NCI-H2081 treated with DMSO at 0.1 percent for 48 hours (cell line): ENCODE measurements around the gene KLF2.
"Not testable (repeated sequence)": the region's sequence is repeated elsewhere in the genome, so short reads cannot be mapped to it uniquely, and the experiment has no call there.

Source experiments
- DNase-seq: peaks from one replicate; lab custom pipeline; 2025; lab: John Stamatoyannopoulos, UW

Gene KLF2

GRCh38 chr19:16338470-16339360 lies 14.1 kb downstream of the KLF2 start:
- DNase-seq = no peak

- DNase-seq = no peak
Observed at GRCh38 chr19:16339361-16339725, 14.7 kb downstream of the KLF2 start.

GRCh38 chr19:16340092-16340491 lies 15.5 kb downstream of the KLF2 start:
- DNase-seq = no peak

- DNase-seq = no peak
Observed at GRCh38 chr19:16340654-16341053, 16.0 kb downstream of the KLF2 start.

- DNase-seq = no peak
Observed at GRCh38 chr19:16342002-16342715, 17.5 kb downstream of the KLF2 start.

GRCh38 chr19:16343156-16343555 lies 18.5 kb downstream of the KLF2 start:
- DNase-seq = no peak

- DNase-seq = no peak
Observed at GRCh38 chr19:16345457-16345856, 20.8 kb downstream of the KLF2 start.

GRCh38 chr19:16347099-16347498 lies 22.5 kb downstream of the KLF2 start:
- not testable (repeated sequence) for DNase-seq

- DNase-seq = no peak
Observed at GRCh38 chr19:16347706-16348105, 23.1 kb downstream of the KLF2 start.

GRCh38 chr19:16349551-16350152 lies 25.0 kb downstream of the KLF2 start:
- no peak for DNase-seq

- DNase-seq = no peak
Observed at GRCh38 chr19:16351133-16351809, 26.6 kb downstream of the KLF2 start.

GRCh38 chr19:16355293-16356043 lies 30.8 kb downstream of the KLF2 start:
- no peak for DNase-seq

- no peak for DNase-seq
Observed at GRCh38 chr19:16358456-16358855, 33.8 kb downstream of the KLF2 start.

- no peak for DNase-seq
Observed at GRCh38 chr19:16359074-16359473, 34.4 kb downstream of the KLF2 start.

GRCh38 chr19:16359964-16360363 lies 35.3 kb downstream of the KLF2 start:
- no peak for DNase-seq

- DNase-seq = no peak
Observed at GRCh38 chr19:16360738-16361137, 36.1 kb downstream of the KLF2 start.

GRCh38 chr19:16361254-16361653 lies 36.6 kb downstream of the KLF2 start:
- DNase-seq = no peak

- DNase-seq = no peak
Observed at GRCh38 chr19:16361926-16362325, 37.3 kb downstream of the KLF2 start.

- no peak for DNase-seq
Observed at GRCh38 chr19:16363133-16363851, 38.7 kb downstream of the KLF2 start.

- no peak for DNase-seq
Observed at GRCh38 chr19:16363852-16364230, 39.2 kb downstream of the KLF2 start.
